ENCODE results near the gene SOS2.

DNA sequence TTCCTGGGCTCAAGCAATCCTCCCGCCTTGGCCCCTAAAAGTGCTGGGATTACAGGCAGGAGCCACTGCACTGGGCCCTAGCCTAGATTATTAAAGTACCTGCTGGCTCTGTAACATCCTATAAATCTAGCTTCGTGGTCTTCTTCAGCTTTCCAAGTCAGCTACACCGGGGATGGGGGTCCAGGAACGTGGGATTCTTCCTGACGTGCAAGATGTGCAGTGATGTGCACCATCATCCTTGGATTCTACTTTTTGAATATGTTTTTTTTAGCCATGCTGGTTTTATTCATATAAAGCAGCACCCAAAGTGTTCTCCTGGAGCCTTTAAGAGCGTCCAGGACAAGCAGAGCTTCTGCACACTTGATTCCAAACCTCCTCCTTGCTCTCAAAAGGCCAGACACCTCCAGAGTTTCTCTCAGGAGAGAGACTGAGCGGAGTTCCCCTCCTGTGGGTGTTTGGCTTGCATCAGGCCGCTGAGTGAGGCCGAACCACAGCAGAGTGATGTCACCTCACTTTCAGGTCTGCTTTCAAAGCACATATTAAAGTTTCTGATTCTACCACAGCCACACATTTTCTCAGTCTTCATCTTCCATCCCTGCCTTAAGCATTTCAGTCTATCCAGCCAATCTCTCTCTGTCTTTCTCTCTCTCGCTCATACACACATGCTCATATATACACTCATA is 148.5 kb downstream of the SOS2 start:
- TF ChIP-seq, protein P1, sequence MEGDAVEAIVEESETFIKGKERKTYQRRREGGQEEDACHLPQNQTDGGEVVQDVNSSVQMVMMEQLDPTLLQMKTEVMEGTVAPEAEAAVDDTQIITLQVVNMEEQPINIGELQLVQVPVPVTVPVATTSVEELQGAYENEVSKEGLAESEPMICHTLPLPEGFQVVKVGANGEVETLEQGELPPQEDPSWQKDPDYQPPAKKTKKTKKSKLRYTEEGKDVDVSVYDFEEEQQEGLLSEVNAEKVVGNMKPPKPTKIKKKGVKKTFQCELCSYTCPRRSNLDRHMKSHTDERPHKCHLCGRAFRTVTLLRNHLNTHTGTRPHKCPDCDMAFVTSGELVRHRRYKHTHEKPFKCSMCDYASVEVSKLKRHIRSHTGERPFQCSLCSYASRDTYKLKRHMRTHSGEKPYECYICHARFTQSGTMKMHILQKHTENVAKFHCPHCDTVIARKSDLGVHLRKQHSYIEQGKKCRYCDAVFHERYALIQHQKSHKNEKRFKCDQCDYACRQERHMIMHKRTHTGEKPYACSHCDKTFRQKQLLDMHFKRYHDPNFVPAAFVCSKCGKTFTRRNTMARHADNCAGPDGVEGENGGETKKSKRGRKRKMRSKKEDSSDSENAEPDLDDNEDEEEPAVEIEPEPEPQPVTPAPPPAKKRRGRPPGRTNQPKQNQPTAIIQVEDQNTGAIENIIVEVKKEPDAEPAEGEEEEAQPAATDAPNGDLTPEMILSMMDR (IDR thresholded peaks at IDR 0.05), result no peak
- TF ChIP-seq POLR2A (IDR thresholded peaks at IDR 0.05; ENCODE audit: low read depth) (no peak), EP300 (IDR thresholded peaks at IDR 0.05) (no peak), POLR2AphosphoS5 (IDR thresholded peaks at IDR 0.05) (no peak)

Data from esophagus muscularis mucosa (tissue), 4 donors.